Heart left ventricle (tissue), 13 donors: ENCODE measurements around the gene MYO16.

Experiments
- CTCF ChIP-seq, 12 donors: fragments of 200-600 bp; sonication (generic) in 4 of 12; IDR thresholded peaks; one replicate each; pipeline versions ENCODE4 v1.5.0 to v1.8.0; 2018 to 2022; ENCODE audit warnings: antibody characterized with exemption in 12 of 12, mild to moderate bottlenecking in 5 of 12
- POLR2A ChIP-seq, 2 donors: fragments of 450-650 bp; IDR thresholded peaks; one replicate each; pipeline ENCODE4 v1.6.1; 2017; ENCODE audit warnings: antibody characterized with exemption in 2 of 2, mild to moderate bottlenecking in 2 of 2, moderate library complexity in 2 of 2
- donor health status: ischemic (EF 13 %, LVEDD 7.1; RV severe dilation, severe dysfunction).
- donor health status: DM: no; HTN: yes; CAD: no.
- donor health status: DM: no; HTN: no; CAD: no.
- donor health status: ischemic (EF 25% LVEDD 6.9; RV normal size, moderate dysfunction).
- donor health status: ischemic (EF 25% LVEDD 5.7; RV mildly dilated, moderate dysfunction).
- donor health status: ischemic (EF 35%, LVEDD 5.7; RV mildly dilated, moderate dysfunction).
- donor health status: nonischemic (EF 11% LVEDD 7.7; RV severe dilation, severe dysfunction).
- donor health status: DM: yes; HTN: yes; CAD: no.
- donor health status: PGD.
- donor health status: ischemic (EF 29% LVEDD 5.4; RV normal size, mild dysfunction).
- donor health status: nonischemic (EF 23%, LVEDD 6.1; RV moderate dilation, normal function).

- no peak for TF ChIP-seq CTCF (IDR thresholded peaks at IDR 0.05)
- no peak for TF ChIP-seq POLR2A (IDR thresholded peaks at IDR 0.05)
Measured at GRCh38 chr13:108776650-108777049, 147.2 kb downstream of the MYO16 start.
